ENCODE measurements around the gene PTPRD.

PTPRD gene

GRCh38 chr9:10104774-10105173, 508.0 kb downstream of the PTPRD start:
- Mint-ChIP-seq H3K4me3 (no peak overlapping the region), H3K27ac (no peak overlapping the region), H3K9me3 (no peaks in the 10 kb centered on the region), H3K4me1 (no peaks in the 10 kb centered on the region), H3K36me3 (no peaks in the 10 kb centered on the region), H3K27me3 (no peaks in the 10 kb centered on the region)
- ATAC-seq = no peak

- Mint-ChIP-seq H3K36me3 (no peaks in the 10 kb centered on the region), H3K4me3 (no peak overlapping the region), H3K9me3 (no peaks in the 10 kb centered on the region), H3K27ac (no peak overlapping the region), H3K4me1 (no peaks in the 10 kb centered on the region), H3K27me3 (no peaks in the 10 kb centered on the region)
- no peak for ATAC-seq
These were observed 517.6 kb downstream of the PTPRD start for GRCh38 chr9:10095208-10095607.

DNA sequence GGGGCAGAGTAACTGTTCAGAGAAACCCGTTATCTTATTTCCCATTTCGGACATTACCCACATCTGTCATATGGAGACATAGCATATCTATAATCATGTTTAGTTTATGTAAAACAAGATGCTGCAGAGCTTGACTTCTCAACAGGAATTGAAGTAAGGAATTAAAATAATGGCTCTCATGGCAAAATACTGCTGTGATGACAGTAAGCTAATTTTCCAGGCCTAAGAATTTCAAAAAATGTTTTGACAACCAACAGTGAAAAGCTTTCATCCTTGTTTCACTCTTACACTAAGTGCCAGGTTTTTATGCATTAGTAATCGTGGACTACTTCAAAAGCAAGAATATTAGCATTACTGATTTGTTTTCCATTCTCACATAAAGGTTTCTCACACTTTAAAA, 518.2 kb downstream of the PTPRD start:
- H3K4me1 Mint-ChIP-seq = no peaks in the 10 kb centered on the region

DNA sequence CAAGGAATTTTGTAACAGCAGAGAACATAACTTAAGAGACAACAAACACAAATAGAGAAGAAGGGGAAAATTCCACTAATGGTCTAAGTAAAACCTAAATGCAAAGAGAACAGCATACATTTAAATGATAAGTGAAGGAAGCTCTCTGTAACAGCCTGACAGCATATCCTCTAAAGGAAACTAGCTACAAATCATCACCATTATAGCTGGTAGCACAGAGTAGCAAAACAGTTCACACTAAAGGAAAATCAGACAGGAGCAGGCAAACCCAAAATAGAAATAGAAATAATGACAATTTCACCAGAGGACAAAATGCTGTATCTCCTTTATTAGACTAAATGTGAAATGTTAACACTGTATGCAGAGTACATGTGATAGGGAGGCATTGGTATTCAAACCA, 532.8 kb downstream of the PTPRD start:
- Mint-ChIP-seq H3K9me3 (no peaks in the 10 kb centered on the region), H3K4me1 (no peaks in the 10 kb centered on the region), H3K4me3 (no peak overlapping the region), H3K36me3 (no peaks in the 10 kb centered on the region), H3K27me3 (no peaks in the 10 kb centered on the region), H3K27ac (no peak overlapping the region)
- ATAC-seq = no peak

More for the DNA sequence above, 518.2 kb downstream of the PTPRD start:
- H3K27ac Mint-ChIP-seq = no peak overlapping the region
- no peaks in the 10 kb centered on the region for H3K9me3 Mint-ChIP-seq
- no peak for ATAC-seq
- H3K4me3 Mint-ChIP-seq = no peak overlapping the region
- H3K36me3 Mint-ChIP-seq = no peaks in the 10 kb centered on the region
- no peaks in the 10 kb centered on the region for H3K27me3 Mint-ChIP-seq

- H3K4me1 Mint-ChIP-seq = no peaks in the 10 kb centered on the region
- no peaks in the 10 kb centered on the region for H3K9me3 Mint-ChIP-seq
- no peak overlapping the region for H3K4me3 Mint-ChIP-seq
- no peak overlapping the region for H3K27ac Mint-ChIP-seq
- no peak for ATAC-seq
- no peaks in the 10 kb centered on the region for H3K36me3 Mint-ChIP-seq
- H3K27me3 Mint-ChIP-seq = no peaks in the 10 kb centered on the region
These were observed 533.4 kb downstream of the PTPRD start for GRCh38 chr9:10079284-10079964.

- H3K9me3 Mint-ChIP-seq = peaks cover 3% of the 10 kb centered on the region
- no peak for ATAC-seq
- H3K4me3 Mint-ChIP-seq = no peak overlapping the region
- no peaks in the 10 kb centered on the region for H3K4me1 Mint-ChIP-seq
- H3K27ac Mint-ChIP-seq = no peak overlapping the region
- H3K36me3 Mint-ChIP-seq = no peaks in the 10 kb centered on the region
- H3K27me3 Mint-ChIP-seq = no peaks in the 10 kb centered on the region
These were observed 541.2 kb downstream of the PTPRD start for GRCh38 chr9:10071579-10071978.

- Mint-ChIP-seq H3K27me3 (no peaks in the 10 kb centered on the region), H3K4me3 (no peak overlapping the region), H3K4me1 (peaks cover 5% of the 10 kb centered on the region), H3K9me3 (no peaks in the 10 kb centered on the region), H3K27ac (no peak overlapping the region), H3K36me3 (no peaks in the 10 kb centered on the region)
- ATAC-seq = no peak
These were observed 550.0 kb downstream of the PTPRD start for GRCh38 chr9:10062629-10063395.

DNA sequence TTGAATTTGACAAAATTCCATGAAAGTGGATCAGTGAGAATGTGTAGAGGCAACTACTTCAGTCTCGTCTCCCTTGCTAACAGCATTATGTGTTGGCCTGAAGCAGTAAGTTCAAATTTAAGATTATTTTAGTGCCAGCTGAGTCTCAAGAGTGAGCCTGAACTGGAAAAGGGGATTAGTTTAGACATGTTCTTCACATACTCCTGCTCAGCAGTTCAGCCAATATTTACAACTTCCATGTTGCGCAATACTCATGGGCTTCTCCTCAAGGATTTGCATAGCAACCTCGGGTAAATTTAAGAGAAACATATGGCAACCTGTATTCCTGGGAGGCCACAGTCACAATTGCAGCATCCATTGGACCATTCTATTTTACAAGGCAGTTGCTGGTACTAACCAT, 553.8 kb downstream of the PTPRD start:
- no peaks in the 10 kb centered on the region for H3K36me3 Mint-ChIP-seq
- no peaks in the 10 kb centered on the region for H3K9me3 Mint-ChIP-seq
- peaks cover 5% of the 10 kb centered on the region for H3K4me1 Mint-ChIP-seq
- H3K27ac Mint-ChIP-seq = no peak overlapping the region
- ATAC-seq = no peak
- no peak overlapping the region for H3K4me3 Mint-ChIP-seq
- H3K27me3 Mint-ChIP-seq = no peaks in the 10 kb centered on the region

DNA sequence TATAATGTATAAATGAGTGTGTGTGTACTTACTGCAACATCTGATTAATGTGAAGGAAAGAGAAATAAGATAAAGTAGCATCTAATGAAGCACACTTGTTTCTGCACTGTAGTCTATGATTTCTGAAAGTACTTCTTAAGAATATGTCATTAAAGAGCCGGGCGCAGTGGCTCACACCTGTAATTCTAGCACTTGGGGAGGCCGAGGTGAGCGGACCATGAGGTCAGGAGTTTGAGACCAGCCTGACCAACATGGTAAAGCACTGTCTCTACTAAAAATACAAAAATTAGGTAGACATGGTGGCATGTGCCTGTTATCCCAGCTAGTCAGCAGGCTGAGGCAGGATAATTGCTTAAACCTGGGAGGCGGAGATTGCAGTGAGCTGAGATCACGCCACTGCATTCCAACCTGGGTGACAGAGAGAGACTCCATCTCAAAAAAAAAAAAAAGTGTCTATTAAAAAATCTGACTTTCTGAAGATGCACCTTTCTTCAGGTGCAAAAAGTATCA, 556.9 kb downstream of the PTPRD start:
- H3K9me3 Mint-ChIP-seq = no peaks in the 10 kb centered on the region
- peaks cover 4% of the 10 kb centered on the region for H3K4me1 Mint-ChIP-seq
- no peaks in the 10 kb centered on the region for H3K27me3 Mint-ChIP-seq
- no peak overlapping the region for H3K4me3 Mint-ChIP-seq
- no peaks in the 10 kb centered on the region for H3K36me3 Mint-ChIP-seq
- no peak for ATAC-seq
- no peak overlapping the region for H3K27ac Mint-ChIP-seq

DNA sequence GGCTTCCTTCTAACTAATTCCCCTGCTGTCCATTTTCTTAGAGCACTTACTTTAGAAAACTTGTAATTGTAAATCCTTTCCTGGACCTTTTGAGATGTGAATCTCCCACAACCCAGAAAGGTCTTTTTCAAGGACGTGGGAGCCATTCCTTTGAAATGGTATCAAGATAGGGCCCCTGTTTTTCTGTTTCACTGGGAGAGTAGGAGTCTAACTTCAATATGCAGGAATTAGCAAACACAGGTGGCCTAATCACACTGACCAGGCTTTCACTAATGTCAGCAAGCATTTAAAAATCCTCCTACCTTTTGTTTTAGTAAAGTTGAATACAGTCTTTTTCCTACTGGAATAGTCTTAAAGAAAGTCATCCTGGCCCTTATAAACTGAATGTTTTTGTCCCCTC, 558.3 kb downstream of the PTPRD start:
- no peaks in the 10 kb centered on the region for H3K9me3 Mint-ChIP-seq
- no peak overlapping the region for H3K27ac Mint-ChIP-seq
- H3K4me1 Mint-ChIP-seq = no peaks in the 10 kb centered on the region
- no peak overlapping the region for H3K4me3 Mint-ChIP-seq
- no peaks in the 10 kb centered on the region for H3K36me3 Mint-ChIP-seq
- ATAC-seq = no peak
- no peaks in the 10 kb centered on the region for H3K27me3 Mint-ChIP-seq

DNA sequence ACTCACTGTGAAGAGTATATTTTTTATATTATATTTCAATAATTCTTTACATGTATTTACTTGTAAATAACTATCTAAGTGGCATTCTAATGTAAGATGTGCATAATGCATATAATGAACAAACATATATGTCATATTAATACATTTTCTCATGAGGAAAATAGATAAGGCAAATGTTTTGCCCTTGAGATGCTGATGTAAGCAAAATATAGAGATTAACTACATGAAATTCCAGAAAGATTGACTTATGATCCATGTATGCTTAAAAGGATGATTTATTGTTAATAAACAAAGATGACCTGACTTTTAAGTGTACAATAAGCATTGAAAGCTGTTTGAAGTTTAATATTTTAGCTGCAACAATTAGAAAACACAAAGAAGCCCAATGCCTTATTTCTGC, 559.9 kb downstream of the PTPRD start:
- H3K4me1 Mint-ChIP-seq = no peaks in the 10 kb centered on the region
- no peaks in the 10 kb centered on the region for H3K9me3 Mint-ChIP-seq
- ATAC-seq = no peak
- no peaks in the 10 kb centered on the region for H3K27me3 Mint-ChIP-seq
- H3K36me3 Mint-ChIP-seq = no peaks in the 10 kb centered on the region
- no peak overlapping the region for H3K27ac Mint-ChIP-seq
- H3K4me3 Mint-ChIP-seq = no peak overlapping the region

DNA sequence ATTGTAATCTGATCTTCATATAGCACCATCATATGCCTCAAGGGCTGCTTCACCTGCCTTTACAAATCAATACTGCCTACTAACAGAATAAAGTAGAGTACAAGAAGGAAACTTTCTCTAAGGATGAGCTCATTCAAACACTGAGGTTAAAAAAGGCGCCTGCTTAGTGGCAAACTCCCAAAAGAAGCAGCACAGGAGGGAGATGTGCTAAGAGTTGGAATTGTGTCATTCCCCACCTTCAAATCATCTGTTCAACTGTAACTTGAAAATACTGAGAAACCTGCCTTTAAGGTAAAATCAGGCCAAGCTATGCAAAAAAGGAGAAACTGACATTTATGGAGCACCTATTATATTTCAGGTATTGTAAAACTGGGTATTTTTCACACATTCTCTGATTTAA, 560.6 kb downstream of the PTPRD start:
- no peak for ATAC-seq
- Mint-ChIP-seq H3K36me3 (no peaks in the 10 kb centered on the region), H3K27ac (no peak overlapping the region), H3K4me1 (no peaks in the 10 kb centered on the region), H3K27me3 (no peaks in the 10 kb centered on the region), H3K9me3 (no peaks in the 10 kb centered on the region), H3K4me3 (no peak overlapping the region)

- Mint-ChIP-seq H3K4me1 (no peaks in the 10 kb centered on the region), H3K4me3 (no peak overlapping the region), H3K27ac (no peak overlapping the region), H3K36me3 (no peaks in the 10 kb centered on the region), H3K27me3 (no peaks in the 10 kb centered on the region), H3K9me3 (no peaks in the 10 kb centered on the region)
- ATAC-seq = no peak
These were observed 562.8 kb downstream of the PTPRD start for GRCh38 chr9:10050016-10050415.

DNA sequence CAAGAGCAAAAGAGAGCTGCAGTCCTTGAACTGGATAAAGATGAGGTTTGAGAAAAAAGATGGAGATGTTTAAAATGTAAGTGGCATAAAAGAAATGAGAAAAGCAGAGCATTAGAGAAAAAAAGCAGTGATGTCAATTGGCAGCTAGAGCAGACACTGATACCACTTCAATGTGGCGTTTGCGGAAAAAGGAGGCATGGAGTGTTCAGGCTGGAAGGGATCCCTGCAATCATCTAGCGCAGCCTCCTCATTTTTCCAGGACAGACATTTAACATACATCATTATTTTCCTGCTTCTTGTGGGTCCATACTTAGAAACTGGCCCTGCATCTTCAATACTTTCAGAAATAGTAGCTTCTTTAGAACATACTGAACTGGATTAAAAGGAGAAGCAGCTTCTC, 563.8 kb downstream of the PTPRD start:
- Mint-ChIP-seq H3K27me3 (no peaks in the 10 kb centered on the region), H3K36me3 (no peaks in the 10 kb centered on the region), H3K4me1 (no peaks in the 10 kb centered on the region), H3K27ac (no peak overlapping the region), H3K4me3 (no peak overlapping the region), H3K9me3 (no peaks in the 10 kb centered on the region)
- no peak for ATAC-seq

- H3K4me3 Mint-ChIP-seq = no peak overlapping the region
- H3K4me1 Mint-ChIP-seq = no peaks in the 10 kb centered on the region
- no peaks in the 10 kb centered on the region for H3K36me3 Mint-ChIP-seq
- no peak overlapping the region for H3K27ac Mint-ChIP-seq
- H3K27me3 Mint-ChIP-seq = no peaks in the 10 kb centered on the region
- no peaks in the 10 kb centered on the region for H3K9me3 Mint-ChIP-seq
- ATAC-seq = no peak
These were observed 567.2 kb downstream of the PTPRD start for GRCh38 chr9:10045598-10045997.

DNA sequence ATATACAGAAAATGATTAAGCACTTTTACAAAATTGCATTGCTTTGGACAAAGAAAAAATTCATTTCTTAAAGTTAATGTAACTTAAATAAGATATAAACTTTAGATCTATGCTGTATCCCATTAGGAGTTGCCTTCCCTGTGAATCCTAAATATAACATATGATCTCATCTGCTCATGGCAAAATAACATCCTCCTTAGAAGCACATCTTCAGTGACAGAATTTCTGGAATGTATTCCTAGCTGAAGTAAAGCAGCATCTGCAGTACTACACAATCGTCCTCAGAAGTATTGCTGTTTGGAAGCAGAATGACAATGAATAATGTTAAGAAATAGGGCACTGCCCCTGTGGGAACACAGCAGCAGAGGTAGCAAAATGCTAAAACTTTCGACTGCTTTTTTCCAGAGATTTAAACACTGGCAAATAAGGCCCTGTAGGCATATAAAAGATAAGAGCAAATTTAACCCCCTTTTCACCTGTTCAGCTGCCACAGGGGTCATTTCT, 571.0 kb downstream of the PTPRD start:
- H3K27me3 Mint-ChIP-seq = no peaks in the 10 kb centered on the region

More for the DNA sequence above, 571.0 kb downstream of the PTPRD start:
- no peaks in the 10 kb centered on the region for H3K9me3 Mint-ChIP-seq
- no peaks in the 10 kb centered on the region for H3K4me1 Mint-ChIP-seq
- H3K36me3 Mint-ChIP-seq = no peaks in the 10 kb centered on the region
- no peak for ATAC-seq
- H3K27ac Mint-ChIP-seq = no peak overlapping the region
- H3K4me3 Mint-ChIP-seq = no peak overlapping the region
